Measurements from ENCODE around the gene ELANE.

GRCh38 chr19:853014-853585 is 997 bp downstream of the ELANE start:
- TF ChIP-seq EZH2 (IDR thresholded peaks at IDR 0.05; ENCODE audit: low read length, missing control alignments): no peak
- no peak for TF ChIP-seq CTCF (conservative IDR thresholded peaks at IDR 0.05 in 1 of 2, IDR thresholded peaks at IDR 0.05 in 1 of 2; ENCODE audit: low read depth in 1 of 2, low read length in 2 of 2)
